GM10847 (cell line): ENCODE data around the gene C16orf74.

ENCODE experiments used
- POLR2A ChIP-seq: IDR thresholded peaks from 2 replicates; pipeline ENCODE4 v1.6.1; 2011; ENCODE audit not compliant: insufficient read length; ENCODE audit errors: extremely low read depth

The C16orf74 gene

DNA sequence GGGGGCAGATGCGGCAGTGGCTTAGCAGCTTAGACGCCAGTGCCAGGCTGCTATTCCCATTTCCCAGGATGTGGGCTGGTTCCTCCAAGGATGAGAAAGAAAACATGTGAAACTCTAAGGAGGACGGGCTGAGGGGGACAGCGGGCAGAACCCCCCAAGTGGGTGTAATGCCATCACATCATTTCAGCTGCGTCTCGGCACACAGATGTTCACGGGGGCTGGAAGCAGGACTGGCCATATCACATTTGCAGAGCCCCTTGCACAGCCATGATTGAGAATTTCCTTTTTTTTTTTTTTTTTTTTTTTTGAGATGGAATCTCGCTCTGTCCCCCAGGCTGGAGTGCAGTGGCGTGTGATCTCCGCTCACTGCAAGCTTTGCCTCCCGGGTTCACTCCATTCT is 46.9 kb downstream of the C16orf74 start:
- TF ChIP-seq POLR2A, result no peak

DNA sequence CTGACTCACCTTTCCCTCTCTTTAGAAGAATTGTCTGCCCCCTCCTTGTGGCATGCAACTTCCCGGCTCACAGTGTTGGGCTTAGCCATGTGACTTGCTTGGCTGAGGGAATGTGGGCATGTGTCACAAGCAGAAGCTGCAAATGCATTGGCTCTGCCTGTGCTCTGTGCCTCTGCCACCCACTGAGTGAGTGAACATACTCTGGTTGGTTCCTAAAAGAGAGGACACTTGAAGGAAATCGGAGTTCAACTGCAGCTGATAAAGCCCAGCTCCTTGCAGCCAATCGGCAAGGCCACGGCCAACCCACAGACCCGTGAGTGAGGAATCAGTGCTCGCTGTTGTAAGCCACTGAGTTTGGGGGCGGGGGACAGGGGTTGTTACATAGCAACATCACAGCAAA is 51.3 kb downstream of the C16orf74 start:
- no peak for TF ChIP-seq POLR2A

DNA sequence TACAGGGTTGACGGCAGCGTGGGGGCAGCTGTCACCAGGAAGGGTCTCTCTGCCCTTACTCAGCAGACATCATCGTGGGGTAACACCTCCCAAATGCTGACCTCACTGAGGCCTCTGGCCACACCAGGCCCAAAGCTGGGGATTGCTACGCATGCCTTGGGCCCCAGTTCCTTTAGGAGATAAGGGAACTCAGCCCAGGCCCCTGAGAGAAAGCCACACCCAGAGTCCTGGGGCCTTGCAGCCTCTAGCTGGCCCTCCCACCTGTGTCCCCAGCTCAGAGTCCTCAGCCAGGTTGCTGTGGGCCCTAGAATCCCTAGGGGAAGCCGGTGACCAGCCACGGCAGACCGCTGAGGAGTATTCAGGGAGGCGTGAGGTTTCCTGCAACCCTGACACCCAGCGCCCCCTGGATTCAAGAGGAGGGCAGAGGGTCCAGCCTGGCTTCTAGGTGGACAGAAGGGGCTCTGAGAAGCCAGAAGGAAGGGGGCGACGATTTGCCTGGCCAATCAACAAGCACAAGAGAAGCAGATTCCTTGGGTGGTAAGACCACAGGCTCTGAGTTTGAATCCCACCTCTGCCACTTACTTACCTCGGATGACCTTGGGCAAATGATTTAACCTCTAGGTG is 51.8 kb downstream of the C16orf74 start:
- no peak for TF ChIP-seq POLR2A

DNA sequence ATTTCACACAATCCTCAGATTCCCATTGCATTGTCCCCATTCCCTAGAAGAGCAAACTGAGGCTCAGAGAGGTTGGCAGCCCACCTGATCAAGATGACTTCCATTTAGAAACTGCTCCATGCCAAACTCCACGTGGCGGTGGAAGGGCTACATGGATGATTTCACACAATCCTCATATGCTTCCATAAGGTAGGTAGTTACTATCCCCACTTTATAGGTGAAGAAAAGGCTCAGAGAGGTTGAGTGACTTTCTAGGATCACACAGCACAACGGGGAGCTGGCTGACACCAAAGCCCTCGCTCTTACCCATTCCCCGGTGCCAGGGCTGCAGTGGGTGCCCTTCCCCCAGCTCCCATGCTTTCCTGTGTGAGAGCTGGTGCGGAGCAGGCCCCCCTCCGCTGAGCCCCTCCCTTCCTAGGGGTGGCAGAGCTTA is 52.4 kb downstream of the C16orf74 start:
- no peak for TF ChIP-seq POLR2A

DNA sequence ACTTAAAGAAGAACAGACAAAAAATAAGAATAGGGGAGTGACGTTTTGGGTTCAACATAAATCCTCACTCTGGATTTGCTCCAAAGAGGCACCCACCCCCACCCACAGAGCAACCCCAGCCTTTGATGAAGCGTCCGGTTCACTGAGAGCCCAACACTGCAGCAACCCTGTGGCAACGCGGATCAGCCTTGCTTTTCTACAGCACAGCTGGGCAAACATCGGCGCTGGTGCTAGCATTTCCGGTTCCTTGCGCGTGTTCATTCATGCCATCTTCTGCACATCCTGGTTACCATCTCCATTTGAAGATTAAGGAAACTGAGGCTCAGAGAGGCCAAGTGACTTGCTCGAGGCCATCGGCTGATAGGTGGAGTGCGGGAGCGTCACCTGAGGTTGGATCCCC is 53.5 kb downstream of the C16orf74 start:
- TF ChIP-seq POLR2A, result no peak

DNA sequence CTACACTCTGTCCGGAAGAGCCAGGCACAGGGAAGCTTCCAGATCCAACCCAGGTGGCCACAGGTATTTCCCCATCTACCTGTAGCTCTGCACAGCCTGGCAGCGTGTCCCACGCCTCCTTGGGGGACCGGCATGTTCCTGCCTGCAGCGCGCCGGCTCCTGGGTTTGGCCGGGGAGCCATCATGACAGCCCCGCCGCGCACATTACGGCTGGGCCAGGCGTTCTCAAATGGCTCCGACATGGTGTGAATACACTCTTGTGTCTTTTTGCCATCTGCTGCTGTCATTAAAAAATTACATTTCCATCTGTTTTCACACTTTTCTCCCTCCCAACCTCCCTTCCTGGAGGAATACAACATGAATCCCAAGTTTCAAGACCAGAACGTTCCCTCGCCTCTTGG is 54.1 kb downstream of the C16orf74 start:
- TF ChIP-seq POLR2A, result no peak

DNA sequence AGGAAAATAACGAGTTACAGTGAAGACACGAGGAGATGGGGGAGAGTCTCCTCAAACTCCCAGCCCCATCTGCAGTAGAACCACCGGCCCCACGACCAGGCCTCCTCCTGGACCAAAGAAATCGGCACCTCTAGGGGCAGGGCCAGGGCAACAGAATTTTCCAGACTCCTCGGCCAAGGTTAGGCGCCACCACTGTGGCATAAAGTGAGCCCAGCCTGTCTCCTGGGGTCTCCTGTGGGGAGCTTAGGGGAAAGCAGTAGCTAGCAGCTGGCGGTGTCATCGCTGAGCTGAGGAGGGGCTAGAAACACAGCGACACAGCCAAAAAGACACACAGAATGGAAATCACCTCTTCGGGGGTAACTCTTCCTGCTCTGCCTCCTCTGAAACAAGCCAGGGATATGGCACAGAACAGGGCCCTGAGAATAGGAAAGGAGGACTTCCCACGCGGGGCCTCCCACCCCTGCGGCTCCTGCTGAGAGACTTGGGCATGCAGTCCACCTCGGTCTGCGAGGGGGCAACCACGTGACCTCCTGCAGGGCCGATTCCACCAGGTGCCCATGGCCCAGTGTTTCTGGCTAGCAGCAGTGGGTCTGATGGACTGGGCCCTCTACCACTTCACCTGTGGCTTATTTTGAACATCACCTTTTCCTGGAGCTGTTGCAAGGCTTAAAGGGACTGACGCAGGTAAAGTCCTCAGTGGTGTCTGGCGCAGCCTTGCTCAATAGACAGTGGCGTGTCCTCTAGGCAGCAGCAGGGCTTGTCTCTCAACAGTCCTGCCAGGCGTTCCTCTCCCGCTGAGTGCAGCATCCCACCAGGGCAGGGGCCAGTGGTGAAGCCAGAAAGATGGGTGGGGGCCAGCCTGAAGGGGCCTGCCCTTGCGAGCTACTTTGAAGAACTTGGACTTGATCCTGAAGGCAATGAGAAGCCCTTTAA is 55.4 kb downstream of the C16orf74 start:
- TF ChIP-seq POLR2A, result no peak

DNA sequence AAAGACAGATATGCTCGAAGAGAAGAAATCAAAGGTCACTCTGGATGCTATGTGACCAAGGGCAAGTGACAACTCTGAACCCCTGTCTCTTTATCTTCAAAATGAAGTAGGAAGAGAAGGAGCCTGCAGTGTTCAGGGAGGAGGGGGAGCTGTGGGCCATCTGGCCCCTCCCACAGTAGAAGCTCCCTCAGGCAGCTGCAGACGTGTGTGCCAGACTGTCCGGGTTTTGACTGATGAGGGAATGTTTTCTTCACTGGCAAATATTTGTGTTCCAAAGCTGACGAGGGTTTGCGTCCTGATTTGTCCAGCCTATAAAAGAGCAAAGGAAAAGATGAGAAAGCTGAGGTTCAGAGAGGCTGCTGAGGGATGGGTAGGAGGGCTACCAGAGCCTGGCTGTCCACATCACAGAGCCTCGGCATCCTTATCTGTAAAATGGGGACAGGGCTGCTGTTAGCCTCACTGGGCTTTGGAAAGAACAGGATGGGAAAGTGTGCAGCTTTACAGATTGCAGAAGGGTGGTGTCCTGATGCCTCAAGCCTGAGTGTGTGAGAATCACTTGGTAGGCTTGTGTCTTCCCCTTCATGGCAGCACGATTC is 60.3 kb downstream of the C16orf74 start:
- TF ChIP-seq POLR2A, result no peak

DNA sequence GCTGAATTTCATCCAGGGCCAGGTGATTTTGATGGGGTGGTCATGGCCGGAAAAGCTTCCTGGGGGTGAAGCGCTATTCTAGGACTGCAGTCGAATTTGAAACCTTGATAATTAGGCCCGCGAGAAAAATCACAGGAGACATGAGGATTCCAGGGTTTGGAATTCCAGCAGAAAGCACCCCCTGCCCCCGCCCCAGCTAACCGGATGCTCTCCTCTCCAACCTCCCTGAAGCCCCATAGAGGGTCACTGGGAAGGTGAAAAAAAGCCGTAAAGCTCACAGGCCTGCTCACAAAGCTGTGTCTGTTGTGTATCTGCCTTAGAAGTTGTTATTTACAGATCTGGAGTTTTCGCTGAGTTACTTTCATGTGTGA is 61.0 kb downstream of the C16orf74 start:
- TF ChIP-seq POLR2A, result no peak

DNA sequence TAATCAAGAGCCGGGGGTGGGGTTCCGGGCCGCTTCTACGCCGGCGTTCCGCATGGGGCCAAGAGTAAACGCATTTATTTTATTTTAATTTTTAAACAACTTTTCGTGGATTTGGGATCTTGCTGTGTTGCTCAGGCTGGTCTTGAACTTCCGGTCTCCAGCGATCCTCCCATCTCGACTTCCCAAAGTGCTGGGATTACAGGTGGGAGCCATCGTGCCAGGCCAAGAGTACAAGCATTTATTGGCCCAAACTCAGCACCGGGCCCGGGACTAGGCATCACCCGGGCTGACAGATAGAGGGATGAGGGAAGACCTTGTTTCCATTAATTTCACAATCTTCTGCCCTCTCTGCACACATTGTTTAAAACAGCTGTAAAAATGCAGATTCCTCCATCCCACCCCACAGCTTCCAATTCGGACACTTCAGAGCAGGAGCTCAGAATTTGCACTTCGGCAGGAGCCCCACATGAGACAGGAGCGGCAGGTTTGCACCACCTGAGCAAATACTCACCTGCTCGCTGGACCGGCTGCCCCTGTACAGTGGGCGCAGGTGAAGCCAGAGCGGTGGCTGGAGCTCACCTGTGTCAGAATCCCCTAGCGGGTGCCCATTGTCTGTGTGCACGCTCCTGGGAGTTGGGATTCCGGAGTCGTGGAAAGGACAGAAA is 61.5 kb downstream of the C16orf74 start:
- TF ChIP-seq POLR2A, result no peak

DNA sequence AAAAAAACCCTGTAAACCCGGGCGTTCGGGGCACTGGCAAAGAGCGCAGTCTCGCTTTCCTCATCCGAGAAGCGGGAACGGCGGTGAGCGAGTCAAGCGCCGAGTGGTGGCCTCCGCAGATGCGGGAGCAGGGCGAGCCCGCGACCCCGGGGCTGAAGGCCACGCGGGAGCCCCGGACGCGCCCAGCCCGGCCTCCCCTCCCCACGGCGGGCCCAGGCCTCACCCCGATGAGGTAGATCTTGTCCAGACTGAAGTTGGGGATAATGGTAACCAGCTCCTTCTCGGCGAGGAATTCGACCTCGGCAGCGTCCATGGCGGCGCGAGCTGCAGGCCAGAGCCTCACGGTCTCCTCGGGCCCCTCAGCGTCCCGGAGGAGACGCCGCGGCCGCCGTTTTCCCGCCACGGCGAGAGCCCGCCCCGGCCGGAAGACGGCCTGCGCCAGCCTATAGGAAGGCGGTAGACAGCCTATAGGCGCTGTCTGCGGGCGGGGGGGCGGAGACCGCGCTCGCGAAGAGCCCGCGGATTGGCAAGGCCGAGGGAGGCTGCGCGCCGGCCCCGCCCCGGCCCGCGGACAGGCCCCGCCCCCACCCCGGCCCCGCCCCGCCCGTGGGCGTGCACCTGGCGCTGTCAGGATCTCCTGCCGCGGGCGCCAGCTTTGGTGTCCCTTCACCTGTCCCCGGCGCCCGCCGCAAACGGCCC is 62.2 kb downstream of the C16orf74 start, which contains the start of gene GINS2:
Gene GINS2 (minus strand): TSS at position 369 of the 699 bp plus-strand sequence. CDS start 56 bp downstream, at position 313.
- peak; percentile 52 for TF ChIP-seq POLR2A

DNA sequence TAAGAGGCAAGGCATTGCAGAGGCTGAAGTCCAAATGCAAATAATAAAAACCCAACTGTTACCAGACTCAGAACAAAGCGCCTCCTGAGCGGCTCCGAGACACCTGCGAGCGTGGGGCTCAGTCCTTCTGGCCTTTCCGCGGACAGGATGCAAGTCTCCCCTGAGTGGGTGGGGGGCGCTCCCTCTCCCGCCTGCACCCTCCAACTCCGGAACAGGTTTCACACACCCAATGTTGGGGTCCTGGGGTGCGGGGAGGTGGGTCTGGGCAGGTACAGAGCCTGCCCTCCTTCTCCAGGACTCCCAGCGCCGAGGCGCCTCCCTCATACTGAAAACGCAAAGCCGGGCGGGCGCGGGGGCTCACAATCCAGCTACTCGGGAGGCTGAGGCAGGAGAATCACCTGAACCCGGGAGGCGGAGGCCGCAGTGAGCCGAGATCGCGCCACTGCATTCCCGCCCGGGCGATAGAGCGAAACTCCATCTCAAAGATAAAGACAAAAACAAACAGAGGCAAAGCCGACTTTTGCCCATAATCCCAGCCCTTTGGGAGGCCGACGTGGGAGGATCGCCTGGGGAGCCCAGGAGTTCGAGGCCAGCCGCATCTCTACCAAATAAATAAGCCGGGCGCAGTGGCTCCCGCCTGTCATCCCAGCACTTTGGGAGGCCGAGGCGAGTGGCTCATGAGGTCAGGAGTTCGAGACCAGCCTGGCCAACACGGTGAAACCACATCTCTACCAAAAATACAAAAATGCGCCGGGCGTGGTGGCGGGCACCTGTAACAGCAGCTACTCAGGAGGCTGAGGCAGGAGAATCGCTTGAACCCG is 63.0 kb downstream of the C16orf74 start:
- TF ChIP-seq POLR2A, result no peak

DNA sequence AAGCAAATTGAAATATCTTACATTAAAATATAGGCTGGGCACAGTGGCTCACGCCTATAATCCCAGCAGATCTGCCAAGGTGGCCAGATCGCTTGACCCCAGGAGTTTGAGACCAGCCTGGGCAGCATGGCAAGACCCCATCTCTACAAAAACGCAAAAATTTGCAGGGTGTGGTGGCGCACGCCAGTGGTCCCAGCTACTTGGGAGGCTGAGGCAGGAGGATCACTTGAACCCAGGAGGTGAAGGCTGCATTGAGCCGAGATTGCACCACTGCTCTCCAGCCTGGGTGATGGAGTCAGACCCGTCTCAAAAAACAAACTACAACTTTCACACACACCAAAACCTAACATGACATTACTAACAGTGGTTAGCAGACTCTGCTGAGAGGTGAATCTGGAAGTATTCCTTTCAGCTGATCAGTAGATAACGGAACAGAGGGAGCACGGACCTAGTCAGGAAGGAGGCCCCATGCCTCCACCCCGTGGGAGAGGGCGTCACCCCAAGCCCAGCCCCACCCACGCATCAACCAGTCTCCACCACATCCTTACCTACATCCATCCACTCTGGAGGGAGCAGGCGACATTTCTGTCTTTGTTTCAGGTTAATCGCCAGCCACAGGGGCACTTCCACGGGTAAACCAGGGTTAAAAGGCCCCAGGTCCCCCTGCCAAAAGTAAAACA is 63.8 kb downstream of the C16orf74 start:
- TF ChIP-seq POLR2A, result no peak
